Activated CD4-positive, alpha-beta T cell treated with anti-CD3 and anti-CD28 coated beads, Interleukin-2, amount 10 ng/mL, durations not matched to agents 24 days and 14 days (primary cell): Measurements from ENCODE around the gene KLF7. TPM values are rescaled to one million over a fixed set of nuclear protein-coding genes. Genes with fewer than 3 reads are reported as not detected.

Source experiments
- DNase-seq: peaks from one replicate; pipeline ENCODE4 v3.0.0; 2022
- H3K27ac Mint-ChIP-seq: one replicate; pipeline ENCODE4 v1.8.0; 2022; ENCODE audit warnings: mild to moderate bottlenecking, mixed read lengths
- H3K27me3 Mint-ChIP-seq: one replicate; pipeline ENCODE4 v1.8.0; 2022; ENCODE audit warnings: mixed read lengths
- H3K36me3 Mint-ChIP-seq: one replicate; pipeline ENCODE4 v1.8.0; 2022; ENCODE audit warnings: low read depth, mild to moderate bottlenecking, mixed read lengths
- H3K4me1 Mint-ChIP-seq: one replicate; pipeline ENCODE4 v1.8.0; 2021; ENCODE audit warnings: mixed read lengths
- H3K4me3 Mint-ChIP-seq: one replicate; pipeline ENCODE4 v1.8.0; 2022; ENCODE audit warnings: mild to moderate bottlenecking, moderate library complexity, mixed read lengths
- H3K9me3 Mint-ChIP-seq: one replicate; pipeline ENCODE4 v1.8.0; 2021; ENCODE audit warnings: mixed read lengths
- intact Hi-C: fragments of 100-400 bp; cut with micrococcal nuclease; formaldehyde crosslinking; loops from one replicate; pipeline ENCODE4 v1.15.1; 2023
- total RNA-seq: library from RNA; stranded (reverse); gene quantifications from 2 replicates; pipeline ENCODE4 v1.2.3, GENCODE V29; 2022

KLF7 gene
- total RNA-seq, 1 donor from 2014 or later = 12.6 TPM

- intact Hi-C loops = no loop called here
- no peak overlapping the region for H3K4me3 Mint-ChIP-seq
- peaks cover 59% of the 10 kb centered on the region for H3K4me1 Mint-ChIP-seq
- no peak for DNase-seq
- peaks cover 40% of the 10 kb centered on the region for H3K36me3 Mint-ChIP-seq
- H3K9me3 Mint-ChIP-seq = peaks cover 8% of the 10 kb centered on the region
- H3K27me3 Mint-ChIP-seq = peaks cover 4% of the 10 kb centered on the region
- no peak overlapping the region for H3K27ac Mint-ChIP-seq
Measured at GRCh38 chr2:207151048-207151447, 14.7 kb downstream of the KLF7 start.

- H3K9me3 Mint-ChIP-seq = peaks cover 8% of the 10 kb centered on the region
- peaks cover 55% of the 10 kb centered on the region for H3K4me1 Mint-ChIP-seq
- peaks cover 4% of the 10 kb centered on the region for H3K27me3 Mint-ChIP-seq
- peaks cover 46% of the 10 kb centered on the region for H3K36me3 Mint-ChIP-seq
- H3K27ac Mint-ChIP-seq = no peak overlapping the region
- intact Hi-C loops = loop anchor here (1.0 kb wide), 2 partner anchors 13 to 27 kb away; no protein-coding TSS in a partner anchor
- no peak overlapping the region for H3K4me3 Mint-ChIP-seq
- DNase-seq = no peak
Measured at GRCh38 chr2:207150284-207150683, 15.5 kb downstream of the KLF7 start.

- DNase-seq = no peak
- Mint-ChIP-seq H3K36me3 (peaks cover 46% of the 10 kb centered on the region), H3K9me3 (peaks cover 8% of the 10 kb centered on the region), H3K4me3 (no peak overlapping the region), H3K27me3 (peaks cover 4% of the 10 kb centered on the region), H3K27ac (no peak overlapping the region), H3K4me1 (peaks cover 54% of the 10 kb centered on the region)
- intact Hi-C loops = loop anchor here (1.0 kb wide), 2 partner anchors 14 to 26 kb away; no protein-coding TSS in a partner anchor
Measured at GRCh38 chr2:207149249-207150213, 16.2 kb downstream of the KLF7 start.

GRCh38 chr2:207148020-207148419 lies 17.7 kb downstream of the KLF7 start:
- no peak for DNase-seq
- no peak overlapping the region for H3K4me3 Mint-ChIP-seq
- H3K27me3 Mint-ChIP-seq = peaks cover 4% of the 10 kb centered on the region
- peaks cover 48% of the 10 kb centered on the region for H3K36me3 Mint-ChIP-seq
- peaks cover 8% of the 10 kb centered on the region for H3K9me3 Mint-ChIP-seq
- H3K27ac Mint-ChIP-seq = no peak overlapping the region
- peaks cover 57% of the 10 kb centered on the region for H3K4me1 Mint-ChIP-seq
- intact Hi-C loops = no loop called here

- Mint-ChIP-seq H3K4me1 (peaks cover 60% of the 10 kb centered on the region), H3K9me3 (peaks cover 8% of the 10 kb centered on the region), H3K36me3 (peaks cover 53% of the 10 kb centered on the region), H3K4me3 (peak overlapping the region; percentile 82), H3K27me3 (peaks cover 2% of the 10 kb centered on the region), H3K27ac (peak overlapping the region; percentile 81)
- no peak for DNase-seq
- intact Hi-C loops = no loop called here
Measured at GRCh38 chr2:207144173-207144785, 21.5 kb downstream of the KLF7 start.

- intact Hi-C loops = loop anchor here (1.0 to 2.0 kb wide), 2 partner anchors 21 to 22 kb away; partner anchors contain the start of gene KLF7
- H3K27me3 Mint-ChIP-seq = peaks cover 2% of the 10 kb centered on the region
- H3K4me1 Mint-ChIP-seq = peaks cover 56% of the 10 kb centered on the region
- peak overlapping the region; percentile 81 for H3K27ac Mint-ChIP-seq
- H3K4me3 Mint-ChIP-seq = peak overlapping the region; percentile 82
- H3K9me3 Mint-ChIP-seq = peaks cover 4% of the 10 kb centered on the region
- peak; percentile 88 for DNase-seq
- peaks cover 52% of the 10 kb centered on the region for H3K36me3 Mint-ChIP-seq
Measured at GRCh38 chr2:207143215-207144172, 22.3 kb downstream of the KLF7 start.

- Mint-ChIP-seq H3K4me3 (peak overlapping the region; percentile 82), H3K36me3 (peaks cover 52% of the 10 kb centered on the region), H3K27ac (peak overlapping the region; percentile 81), H3K4me1 (peaks cover 56% of the 10 kb centered on the region), H3K9me3 (peaks cover 4% of the 10 kb centered on the region), H3K27me3 (peaks cover 2% of the 10 kb centered on the region)
- DNase-seq = peak; percentile 69
- intact Hi-C loops = loop anchor here (2.0 kb wide), 1 partner anchor 20 kb away; no protein-coding TSS in a partner anchor
Measured at GRCh38 chr2:207142461-207142860, 23.3 kb downstream of the KLF7 start.

GRCh38 chr2:207141386-207141785 lies 24.4 kb downstream of the KLF7 start:
- Mint-ChIP-seq H3K4me3 (no peak overlapping the region), H3K27me3 (peaks cover under 1% of the 10 kb centered on the region), H3K9me3 (peaks cover 2% of the 10 kb centered on the region), H3K4me1 (peaks cover 57% of the 10 kb centered on the region), H3K27ac (no peak overlapping the region), H3K36me3 (peaks cover 46% of the 10 kb centered on the region)
- DNase-seq = no peak
- intact Hi-C loops = no loop called here

GRCh38 chr2:207140265-207140664 lies 25.5 kb downstream of the KLF7 start:
- Mint-ChIP-seq H3K27ac (no peak overlapping the region), H3K4me3 (no peak overlapping the region), H3K36me3 (peaks cover 41% of the 10 kb centered on the region), H3K9me3 (no peaks in the 10 kb centered on the region), H3K4me1 (peaks cover 60% of the 10 kb centered on the region), H3K27me3 (no peaks in the 10 kb centered on the region)
- intact Hi-C loops = no loop called here
- DNase-seq = no peak

- peaks cover 56% of the 10 kb centered on the region for H3K4me1 Mint-ChIP-seq
- H3K27me3 Mint-ChIP-seq = no peaks in the 10 kb centered on the region
- no peaks in the 10 kb centered on the region for H3K9me3 Mint-ChIP-seq
- H3K36me3 Mint-ChIP-seq = peaks cover 39% of the 10 kb centered on the region
- intact Hi-C loops = no loop called here
- H3K27ac Mint-ChIP-seq = no peak overlapping the region
- DNase-seq = no peak
- no peak overlapping the region for H3K4me3 Mint-ChIP-seq
Measured at GRCh38 chr2:207139552-207139951, 26.2 kb downstream of the KLF7 start.

- no peak for DNase-seq
- H3K27me3 Mint-ChIP-seq = no peaks in the 10 kb centered on the region
- intact Hi-C loops = no loop called here
- peaks cover 39% of the 10 kb centered on the region for H3K36me3 Mint-ChIP-seq
- peaks cover 4% of the 10 kb centered on the region for H3K9me3 Mint-ChIP-seq
- H3K27ac Mint-ChIP-seq = no peak overlapping the region
- no peak overlapping the region for H3K4me3 Mint-ChIP-seq
- peaks cover 52% of the 10 kb centered on the region for H3K4me1 Mint-ChIP-seq
Measured at GRCh38 chr2:207138627-207139297, 27.0 kb downstream of the KLF7 start.

- Mint-ChIP-seq H3K4me3 (no peak overlapping the region), H3K4me1 (peaks cover 47% of the 10 kb centered on the region), H3K9me3 (peaks cover 4% of the 10 kb centered on the region), H3K36me3 (peaks cover 40% of the 10 kb centered on the region), H3K27ac (no peak overlapping the region), H3K27me3 (no peaks in the 10 kb centered on the region)
- intact Hi-C loops = no loop called here
- DNase-seq = no peak
Measured at GRCh38 chr2:207137596-207138337, 28.0 kb downstream of the KLF7 start.
